ENCODE data around the gene ARPC1A. TPM values are rescaled to one million over a fixed set of nuclear protein-coding genes. Genes with fewer than 3 reads are reported as not detected.
"Not testable (repeated sequence)": the region's sequence is repeated elsewhere in the genome, so short reads cannot be mapped to it uniquely, and the experiment has no call there.

The ARPC1A gene
- total RNA-seq, 1 donor from 2014 or later = 127 TPM

DNA sequence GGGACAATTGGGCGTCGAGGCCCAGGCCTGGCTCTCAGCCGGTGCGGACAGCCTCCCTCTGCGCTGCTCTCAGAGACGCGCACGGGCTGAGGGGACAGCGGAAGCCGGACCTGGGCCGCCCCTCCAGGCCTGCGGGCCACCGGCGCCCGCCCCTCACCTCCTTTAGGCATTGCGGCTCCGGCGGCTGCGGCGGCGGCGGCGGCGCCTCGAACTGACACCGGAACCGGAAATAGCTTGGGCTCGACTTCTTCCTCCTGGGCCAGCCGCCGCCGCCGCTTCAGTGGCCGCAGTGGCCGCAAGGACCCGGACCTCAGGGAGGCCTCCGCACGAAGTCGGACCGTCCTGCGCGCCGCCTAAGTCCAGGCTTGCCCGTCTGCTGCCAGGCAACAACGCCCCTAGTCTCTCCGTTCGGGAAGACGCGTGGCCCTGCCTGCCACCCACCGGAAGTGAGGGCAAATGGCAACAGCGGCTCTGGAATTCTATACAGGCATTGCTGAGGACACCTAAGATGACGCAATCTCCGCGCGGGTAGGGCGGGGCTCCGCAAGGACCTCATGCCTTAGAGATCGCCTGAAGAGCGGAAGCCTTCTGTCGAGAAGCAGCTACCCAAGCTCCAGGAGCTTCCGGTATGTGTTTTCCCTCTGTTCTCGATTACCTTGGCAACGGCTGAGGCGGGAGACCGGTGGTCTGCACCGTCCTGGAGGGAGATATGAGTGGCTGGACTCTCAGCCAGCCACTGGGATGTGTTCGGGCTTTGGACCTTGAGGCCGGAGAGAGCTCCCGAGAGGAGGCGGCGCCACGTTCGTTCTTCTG lies 82.9 kb downstream of the ARPC1A start, which contains the start of the genes BUD31 and PDAP1:
Gene BUD31, plus strand, starts transcription at position 591 of the 813 bp plus-strand sequence. CDS start 2,124 bp downstream, outside the sequence.
Gene PDAP1, minus strand, starts transcription at position 219 of the 813 bp plus-strand sequence. Its CDS starts 49 bp downstream, at position 170.
- peak; percentile 94 for DNase-seq (ENCODE audit: low spot score)

DNA sequence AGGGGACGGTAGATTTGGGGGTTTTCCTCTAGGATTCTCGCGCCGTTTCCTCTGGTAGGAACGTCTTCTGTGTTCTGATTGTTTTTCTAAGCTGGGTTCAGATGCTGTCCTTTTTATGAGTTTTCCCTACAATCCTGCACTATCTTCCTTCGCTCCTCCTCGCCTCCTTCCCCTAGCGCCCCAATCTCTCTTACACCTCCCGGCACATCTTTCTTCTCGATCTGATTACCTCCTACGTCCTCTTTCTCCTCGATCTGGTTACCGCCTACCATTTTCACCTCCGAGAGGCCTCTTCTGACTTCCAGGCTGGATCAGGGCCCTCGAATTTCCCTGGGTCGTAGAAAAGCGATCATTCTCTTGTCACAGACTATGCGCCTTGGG lies 83.5 kb downstream of the ARPC1A start:
- no peak for DNase-seq (ENCODE audit: low spot score)

DNA sequence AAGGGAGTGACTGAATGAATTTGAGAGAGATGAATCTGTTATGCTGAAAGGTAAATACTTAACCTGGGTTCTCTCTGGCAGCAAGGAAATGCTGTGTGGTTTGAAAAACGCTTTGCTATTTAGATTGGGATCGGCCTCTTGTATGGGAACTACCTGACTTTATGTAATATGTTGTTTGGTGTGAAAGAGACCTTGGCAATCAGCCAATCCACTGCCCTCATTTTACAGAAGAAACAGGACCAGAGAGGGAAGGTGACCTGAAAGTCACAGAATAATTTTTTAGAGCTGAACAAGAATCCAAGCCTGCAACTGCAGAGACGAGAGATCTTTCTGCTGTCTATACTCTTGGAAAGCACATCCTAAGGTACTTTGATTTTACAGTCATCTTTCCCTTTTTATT lies 84.1 kb downstream of the ARPC1A start:
- DNase-seq (ENCODE audit: low spot score) = no peak

DNA sequence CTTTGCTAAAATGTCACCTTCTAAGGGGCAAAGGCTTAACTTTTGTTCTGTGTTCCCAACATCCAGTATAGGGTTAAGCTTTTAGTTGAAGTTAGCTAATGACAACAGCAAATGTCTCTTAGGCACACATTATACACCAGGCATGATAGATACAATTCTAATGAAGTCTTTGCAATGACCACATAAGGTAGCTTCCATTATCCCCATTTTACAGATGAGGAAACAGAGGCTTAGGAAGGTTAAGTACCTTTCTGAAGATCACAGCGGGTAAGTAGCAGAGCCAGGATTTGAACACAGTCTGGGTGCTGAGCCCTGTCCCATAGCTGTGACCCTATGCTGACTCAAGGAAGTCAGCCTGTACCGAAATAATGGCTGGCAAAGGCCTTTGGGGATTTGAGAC lies 84.9 kb downstream of the ARPC1A start:
- DNase-seq (ENCODE audit: low spot score) = no peak

DNA sequence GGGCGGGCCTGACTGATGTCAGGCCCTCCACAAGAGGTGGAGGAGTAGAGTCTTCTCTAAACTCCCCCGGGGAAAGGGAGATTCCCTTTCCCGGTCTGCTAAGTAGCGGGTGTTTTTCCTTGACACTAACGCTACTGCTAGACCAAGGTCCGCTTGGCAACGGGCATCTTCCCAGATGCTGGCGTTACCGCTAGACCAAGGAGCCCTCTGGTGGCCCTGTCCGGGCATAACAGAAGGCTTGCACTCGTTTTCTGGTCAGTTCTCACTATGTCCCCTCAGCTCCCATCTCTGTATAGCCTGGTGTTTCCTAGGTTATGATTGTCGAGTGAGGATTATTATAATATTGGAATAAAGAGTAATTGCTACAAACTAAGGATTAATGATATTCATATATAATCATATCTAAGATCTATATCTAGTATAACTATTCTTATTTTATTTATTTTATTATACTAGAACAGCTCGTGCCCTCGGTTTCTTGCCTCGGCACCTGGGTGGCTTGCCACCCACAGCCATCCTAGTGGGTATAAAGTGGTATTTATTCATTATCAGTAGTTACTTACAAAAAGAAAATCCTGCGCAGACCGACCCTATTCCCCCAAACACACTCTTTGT lies 89.9 kb downstream of the ARPC1A start:
- DNase-seq (ENCODE audit: low spot score) = not testable (repeated sequence)

Other genes with a start within 250 kb of the ARPC1A start
- gene SMURF1, start 181.8 kb upstream of the ARPC1A start, total RNA-seq = 40.9 TPM
- gene KPNA7, start 117.8 kb upstream of the ARPC1A start, total RNA-seq = not detected
- not detected for gene MYH16, start 53.1 kb upstream of the ARPC1A start, total RNA-seq
- 94.0 TPM for gene ARPC1B, start 48.8 kb downstream of the ARPC1A start, total RNA-seq
- 95.1 TPM for gene PDAP1, start 82.7 kb downstream of the ARPC1A start, total RNA-seq
- 104 TPM for gene BUD31, start 83.1 kb downstream of the ARPC1A start, total RNA-seq
- 6.6 TPM for gene PTCD1, start 112.9 kb downstream of the ARPC1A start, total RNA-seq
- gene CPSF4, start 113.0 kb downstream of the ARPC1A start, total RNA-seq = 40.8 TPM
- gene ATP5MF, start 140.3 kb downstream of the ARPC1A start, total RNA-seq = 261 TPM
- gene ZNF789, start 147.0 kb downstream of the ARPC1A start, total RNA-seq = 20.6 TPM
- gene ZNF394, start 174.4 kb downstream of the ARPC1A start, total RNA-seq = 39.8 TPM
- 9.4 TPM for gene ZKSCAN5, start 178.8 kb downstream of the ARPC1A start, total RNA-seq
- 8.7 TPM for gene FAM200A, start 226.2 kb downstream of the ARPC1A start, total RNA-seq
- gene ZNF655, start 232.7 kb downstream of the ARPC1A start, total RNA-seq = 96.5 TPM

Measured in ureter (tissue), 1 donor.